ENCODE measurements around the gene WIPI1.
"Not testable (repeated sequence)": the region's sequence is repeated elsewhere in the genome, so short reads cannot be mapped to it uniquely, and the experiment has no call there.

Gene WIPI1, protein sequence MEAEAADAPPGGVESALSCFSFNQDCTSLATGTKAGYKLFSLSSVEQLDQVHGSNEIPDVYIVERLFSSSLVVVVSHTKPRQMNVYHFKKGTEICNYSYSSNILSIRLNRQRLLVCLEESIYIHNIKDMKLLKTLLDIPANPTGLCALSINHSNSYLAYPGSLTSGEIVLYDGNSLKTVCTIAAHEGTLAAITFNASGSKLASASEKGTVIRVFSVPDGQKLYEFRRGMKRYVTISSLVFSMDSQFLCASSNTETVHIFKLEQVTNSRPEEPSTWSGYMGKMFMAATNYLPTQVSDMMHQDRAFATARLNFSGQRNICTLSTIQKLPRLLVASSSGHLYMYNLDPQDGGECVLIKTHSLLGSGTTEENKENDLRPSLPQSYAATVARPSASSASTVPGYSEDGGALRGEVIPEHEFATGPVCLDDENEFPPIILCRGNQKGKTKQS

GRCh38 chr17:68457168-68457538 is at the start of gene WIPI1:
Gene WIPI1 (minus strand): TSS chr17:68457496. CDS start chr17:68457421, 75 bp downstream.
- no peak for DNase-seq (ENCODE audit: low spot score)

- no peak for DNase-seq (ENCODE audit: low spot score)
Measured at GRCh38 chr17:68505951-68506350, 48.7 kb upstream of the WIPI1 start.

DNA sequence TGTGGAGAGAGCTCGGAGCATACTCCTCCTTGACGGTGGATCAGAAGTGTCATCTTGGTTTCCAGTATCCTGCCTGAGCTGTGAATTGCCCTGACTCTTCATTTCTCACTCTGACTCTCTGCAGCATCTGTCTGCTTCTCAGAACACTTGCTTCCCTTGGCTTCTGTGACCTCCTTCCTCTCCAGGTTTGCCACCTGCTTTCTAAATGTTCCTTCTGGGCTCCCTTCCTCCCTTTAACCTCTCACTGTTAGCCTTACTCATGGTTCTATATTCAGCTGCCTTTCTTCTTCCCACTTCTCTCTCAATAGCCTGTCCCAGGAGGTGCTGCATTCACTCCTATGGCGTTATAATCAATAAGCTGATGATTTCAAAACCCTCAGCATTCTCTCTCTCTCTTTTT is 43.8 kb upstream of the WIPI1 start:
- DNase-seq (ENCODE audit: low spot score): no peak

DNA sequence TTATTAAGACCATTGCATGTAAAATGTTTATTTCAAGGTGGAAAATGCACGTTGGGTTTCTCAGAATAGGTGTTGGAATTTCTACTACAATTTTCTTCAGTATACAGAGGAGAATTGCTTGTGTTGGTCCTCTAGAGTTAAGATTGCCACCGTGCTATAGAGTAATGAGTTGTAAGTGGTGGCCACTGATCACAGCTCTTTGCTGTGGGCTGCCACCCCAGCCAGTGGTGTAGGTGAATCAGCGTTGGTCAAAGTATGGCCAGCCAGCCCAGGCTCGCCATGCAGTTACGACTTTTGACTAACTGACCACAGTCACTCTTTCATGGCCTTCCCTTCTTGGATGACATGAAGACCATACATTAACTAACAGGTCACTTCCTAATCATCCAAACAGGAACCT is 42.3 kb upstream of the WIPI1 start:
- no peak for DNase-seq (ENCODE audit: low spot score)

GRCh38 chr17:68498479-68499326 is 41.4 kb upstream of the WIPI1 start:
- no peak for DNase-seq (ENCODE audit: low spot score)

DNA sequence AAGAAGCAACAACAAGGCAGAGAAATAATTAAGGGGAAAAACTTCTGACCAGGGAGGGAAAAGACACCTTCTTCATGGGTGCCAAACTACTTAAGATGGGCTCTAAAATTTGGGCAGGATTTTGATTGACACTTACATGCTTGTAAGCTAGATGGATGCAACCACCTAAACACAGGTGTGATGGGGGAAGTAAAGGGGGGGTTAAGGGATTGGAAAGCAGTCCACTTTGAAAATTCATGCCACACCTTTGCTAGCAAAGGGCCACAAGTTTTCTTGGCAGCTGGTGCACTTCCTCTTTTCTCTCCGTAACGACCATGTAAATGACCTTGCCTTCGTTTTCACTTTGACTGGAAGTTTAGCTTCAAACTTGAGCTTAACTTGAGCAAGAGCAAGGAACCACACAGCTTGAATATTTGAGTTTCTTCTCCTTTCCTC is 40.6 kb upstream of the WIPI1 start:
- DNase-seq (ENCODE audit: low spot score): no peak

DNA sequence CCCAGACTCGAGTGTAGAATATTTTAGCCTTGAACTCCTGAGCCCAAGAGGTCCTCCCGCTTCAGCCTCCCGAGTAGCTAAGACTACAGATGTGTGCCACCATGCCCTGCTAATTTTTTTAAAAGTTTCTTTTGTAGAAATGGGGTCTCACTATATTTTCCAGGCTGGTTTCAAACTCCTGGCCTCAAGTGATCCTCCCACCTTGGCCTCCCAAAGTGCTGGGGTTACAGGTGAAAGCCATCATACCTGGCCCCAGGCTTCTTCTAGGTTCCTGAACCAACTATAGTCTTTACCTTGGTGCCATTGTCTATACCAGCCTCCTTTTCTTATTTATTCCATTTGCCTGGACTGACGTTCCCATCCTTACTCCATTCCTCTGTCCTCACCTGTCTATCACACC is 37.8 kb upstream of the WIPI1 start:
- no peak for DNase-seq (ENCODE audit: low spot score)

- DNase-seq (ENCODE audit: low spot score): not testable (repeated sequence)
Measured at GRCh38 chr17:68492394-68493054, 35.2 kb upstream of the WIPI1 start.

DNA sequence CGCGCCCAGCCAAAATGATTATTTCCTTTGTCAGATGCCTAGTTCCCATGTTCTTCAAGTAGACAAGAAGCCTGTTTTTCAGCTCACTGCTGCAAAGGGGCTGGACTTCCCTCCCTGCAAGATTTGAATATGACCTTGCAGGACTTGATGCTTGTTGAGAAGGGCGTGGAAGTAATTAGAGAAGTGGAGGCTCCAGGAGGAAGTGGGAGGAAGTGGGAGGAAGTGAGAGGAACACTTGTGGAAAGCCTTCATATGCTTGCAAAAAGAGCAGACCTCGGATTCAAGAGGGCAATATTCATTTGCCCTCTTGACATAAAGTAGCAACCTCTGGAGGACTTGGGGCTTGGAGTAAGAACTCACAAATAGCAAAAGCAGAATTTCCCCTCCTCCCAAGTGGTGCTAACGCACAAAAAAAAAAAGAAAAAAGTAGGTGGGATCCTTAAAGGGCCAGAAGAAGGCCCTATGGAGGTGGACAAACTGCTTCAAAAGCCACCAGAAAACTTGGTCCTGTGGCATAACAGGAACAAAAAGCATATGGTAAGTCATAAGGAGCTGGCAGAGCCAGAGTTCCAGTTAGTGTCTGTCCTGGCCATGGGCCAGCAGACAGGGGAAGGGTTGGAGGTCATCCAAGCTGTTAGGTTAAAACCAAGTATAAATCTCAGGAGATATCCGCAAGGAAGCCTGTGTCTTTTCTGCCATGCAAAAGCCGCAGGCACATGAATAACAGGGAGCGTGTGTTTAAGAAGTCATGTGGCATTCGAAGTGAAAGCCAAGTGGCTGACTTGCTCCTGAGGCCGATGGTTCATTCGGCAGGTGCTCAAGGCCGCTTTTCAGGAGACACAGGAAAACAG is 34.3 kb upstream of the WIPI1 start:
- DNase-seq (ENCODE audit: low spot score): no peak

GRCh38 chr17:68489919-68490318 is 32.6 kb upstream of the WIPI1 start:
- DNase-seq (ENCODE audit: low spot score): no peak

- DNase-seq (ENCODE audit: low spot score): no peak
Measured at GRCh38 chr17:68484458-68484857, 27.2 kb upstream of the WIPI1 start.

- no peak for DNase-seq (ENCODE audit: low spot score)
Measured at GRCh38 chr17:68482576-68483041, 25.3 kb upstream of the WIPI1 start.

DNA sequence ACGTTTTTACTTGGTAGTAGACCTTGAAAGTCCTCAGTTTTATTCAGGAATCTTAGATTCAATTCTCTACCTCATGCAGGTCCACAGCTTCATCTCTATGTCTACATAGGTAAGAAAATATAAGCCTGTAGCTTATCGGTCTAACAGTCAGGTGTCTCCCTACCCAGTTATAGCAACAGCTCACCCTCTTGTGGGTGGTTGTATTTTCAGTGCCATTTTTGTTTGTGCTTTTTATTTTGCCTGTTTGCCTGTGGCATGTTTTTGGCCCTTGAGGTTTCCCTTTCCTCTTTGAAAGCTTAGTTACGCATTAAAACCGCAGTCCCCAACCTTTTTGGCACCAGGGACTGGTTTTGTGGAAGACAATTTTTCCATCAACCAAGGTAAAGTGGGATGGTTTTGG is 23.6 kb upstream of the WIPI1 start:
- no peak for DNase-seq (ENCODE audit: low spot score)

GRCh38 chr17:68470961-68471360 is 13.7 kb upstream of the WIPI1 start:
- DNase-seq (ENCODE audit: low spot score): no peak

DNA sequence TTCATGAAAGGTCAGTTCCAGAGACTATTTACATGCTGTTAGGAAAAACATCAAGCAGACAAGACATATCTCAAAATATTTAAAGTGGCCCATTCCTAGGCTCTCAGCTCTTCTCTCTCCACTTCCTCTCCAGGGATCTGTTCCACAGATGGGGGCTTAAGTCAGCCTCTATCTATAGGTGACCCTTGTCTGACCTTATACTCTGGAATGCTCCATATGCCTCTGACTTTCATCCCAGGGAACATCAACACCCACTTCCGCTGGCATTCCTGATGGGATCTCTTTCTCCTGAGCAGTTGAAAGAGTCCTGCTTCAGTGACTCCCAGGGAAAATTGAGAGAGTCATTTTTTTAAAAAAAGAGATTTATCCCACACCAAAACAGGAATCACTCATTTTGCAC is 11.5 kb upstream of the WIPI1 start:
- DNase-seq (ENCODE audit: low spot score): no peak

- DNase-seq (ENCODE audit: low spot score): no peak
Measured at GRCh38 chr17:68468334-68468733, 11.0 kb upstream of the WIPI1 start.

GRCh38 chr17:68463211-68464019 is 6.1 kb upstream of the WIPI1 start:
- DNase-seq (ENCODE audit: low spot score): no peak

GRCh38 chr17:68462381-68463210 is 5.3 kb upstream of the WIPI1 start:
- peak; percentile 77 for DNase-seq (ENCODE audit: low spot score)

DNA sequence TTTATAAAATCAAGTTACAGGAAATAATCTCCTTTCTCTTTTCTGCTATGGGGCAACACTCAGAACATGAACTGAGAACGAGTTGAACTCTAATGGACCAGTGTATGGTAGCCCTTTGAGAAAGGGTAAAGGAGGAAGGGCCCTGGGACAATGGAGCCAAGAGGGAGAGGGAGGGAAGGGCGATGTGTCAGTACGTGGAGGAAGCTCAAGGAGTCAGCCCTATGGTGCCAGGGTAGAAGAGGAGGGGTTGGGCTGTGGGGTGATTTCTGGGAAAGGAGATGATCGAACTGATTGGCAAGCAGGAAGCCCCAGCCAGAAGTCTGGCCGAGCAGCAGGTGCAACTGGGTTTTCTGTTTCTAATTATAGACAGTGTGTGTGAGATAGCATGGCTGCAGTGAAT is 4.3 kb upstream of the WIPI1 start:
- DNase-seq (ENCODE audit: low spot score): no peak

DNA sequence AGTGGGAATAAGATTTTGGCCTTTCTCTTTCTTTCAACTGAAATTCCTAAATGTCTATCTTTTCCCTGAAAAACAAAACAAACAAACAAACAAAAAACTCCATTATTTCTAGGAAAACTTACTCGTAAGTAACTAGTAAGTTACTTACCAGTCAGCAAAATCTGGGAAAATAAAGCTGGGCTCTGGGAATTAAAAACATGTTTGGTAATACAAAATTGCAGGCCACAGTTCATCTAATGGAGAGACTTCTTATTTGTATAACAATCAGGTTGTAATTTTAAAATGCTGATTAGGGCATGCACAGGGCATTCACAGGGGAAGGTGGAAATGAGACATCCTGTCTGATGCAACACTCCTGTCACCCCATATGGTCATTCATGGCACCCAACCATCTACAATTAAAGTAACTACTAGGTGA is 3.8 kb upstream of the WIPI1 start:
- no peak for DNase-seq (ENCODE audit: low spot score)

Measured in CD4-positive, alpha-beta T cell treated with Interleukin-6 at 100 ng/mL for 8 hours (primary cell).